ENCODE data around the gene PPM1H.

DNA sequence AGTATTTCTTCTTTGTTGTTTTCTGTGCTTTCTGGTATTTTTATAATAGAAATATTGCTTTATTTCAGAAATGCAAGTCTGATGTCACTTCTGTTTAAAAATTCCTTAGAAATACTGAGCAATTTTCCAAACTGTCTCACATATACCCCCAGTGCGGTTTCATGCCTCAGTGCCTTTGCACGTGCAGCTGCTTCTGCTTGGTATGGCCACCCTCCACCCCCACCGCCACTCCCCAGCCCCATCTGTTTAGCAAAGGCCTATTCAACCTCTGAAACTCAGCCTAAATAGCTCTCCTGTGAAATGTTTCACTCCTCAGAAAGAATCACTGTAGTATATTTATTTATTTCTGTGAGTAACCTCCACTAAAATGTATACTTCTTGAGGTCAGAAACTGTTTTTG lies 52.3 kb downstream of the PPM1H start:
- TF ChIP-seq, protein P1, sequence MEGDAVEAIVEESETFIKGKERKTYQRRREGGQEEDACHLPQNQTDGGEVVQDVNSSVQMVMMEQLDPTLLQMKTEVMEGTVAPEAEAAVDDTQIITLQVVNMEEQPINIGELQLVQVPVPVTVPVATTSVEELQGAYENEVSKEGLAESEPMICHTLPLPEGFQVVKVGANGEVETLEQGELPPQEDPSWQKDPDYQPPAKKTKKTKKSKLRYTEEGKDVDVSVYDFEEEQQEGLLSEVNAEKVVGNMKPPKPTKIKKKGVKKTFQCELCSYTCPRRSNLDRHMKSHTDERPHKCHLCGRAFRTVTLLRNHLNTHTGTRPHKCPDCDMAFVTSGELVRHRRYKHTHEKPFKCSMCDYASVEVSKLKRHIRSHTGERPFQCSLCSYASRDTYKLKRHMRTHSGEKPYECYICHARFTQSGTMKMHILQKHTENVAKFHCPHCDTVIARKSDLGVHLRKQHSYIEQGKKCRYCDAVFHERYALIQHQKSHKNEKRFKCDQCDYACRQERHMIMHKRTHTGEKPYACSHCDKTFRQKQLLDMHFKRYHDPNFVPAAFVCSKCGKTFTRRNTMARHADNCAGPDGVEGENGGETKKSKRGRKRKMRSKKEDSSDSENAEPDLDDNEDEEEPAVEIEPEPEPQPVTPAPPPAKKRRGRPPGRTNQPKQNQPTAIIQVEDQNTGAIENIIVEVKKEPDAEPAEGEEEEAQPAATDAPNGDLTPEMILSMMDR (IDR thresholded peaks at IDR 0.05), result no peak
- TF ChIP-seq POLR2A (IDR thresholded peaks at IDR 0.05), result no peak
